HG03442 (cell line): ENCODE data around the gene P2RX7.
"Not testable (repeated sequence)": the region's sequence is repeated elsewhere in the genome, so short reads cannot be mapped to it uniquely, and the experiment has no call there.

Source experiments
- ATAC-seq: cut with Tn5 transposase; IDR thresholded peaks from one replicate; pipeline ENCODE4 v1.9.1; 2021; ENCODE audit warnings: mild to moderate bottlenecking, moderate library complexity; ENCODE audit not compliant: unreplicated experiment

P2RX7 gene

DNA sequence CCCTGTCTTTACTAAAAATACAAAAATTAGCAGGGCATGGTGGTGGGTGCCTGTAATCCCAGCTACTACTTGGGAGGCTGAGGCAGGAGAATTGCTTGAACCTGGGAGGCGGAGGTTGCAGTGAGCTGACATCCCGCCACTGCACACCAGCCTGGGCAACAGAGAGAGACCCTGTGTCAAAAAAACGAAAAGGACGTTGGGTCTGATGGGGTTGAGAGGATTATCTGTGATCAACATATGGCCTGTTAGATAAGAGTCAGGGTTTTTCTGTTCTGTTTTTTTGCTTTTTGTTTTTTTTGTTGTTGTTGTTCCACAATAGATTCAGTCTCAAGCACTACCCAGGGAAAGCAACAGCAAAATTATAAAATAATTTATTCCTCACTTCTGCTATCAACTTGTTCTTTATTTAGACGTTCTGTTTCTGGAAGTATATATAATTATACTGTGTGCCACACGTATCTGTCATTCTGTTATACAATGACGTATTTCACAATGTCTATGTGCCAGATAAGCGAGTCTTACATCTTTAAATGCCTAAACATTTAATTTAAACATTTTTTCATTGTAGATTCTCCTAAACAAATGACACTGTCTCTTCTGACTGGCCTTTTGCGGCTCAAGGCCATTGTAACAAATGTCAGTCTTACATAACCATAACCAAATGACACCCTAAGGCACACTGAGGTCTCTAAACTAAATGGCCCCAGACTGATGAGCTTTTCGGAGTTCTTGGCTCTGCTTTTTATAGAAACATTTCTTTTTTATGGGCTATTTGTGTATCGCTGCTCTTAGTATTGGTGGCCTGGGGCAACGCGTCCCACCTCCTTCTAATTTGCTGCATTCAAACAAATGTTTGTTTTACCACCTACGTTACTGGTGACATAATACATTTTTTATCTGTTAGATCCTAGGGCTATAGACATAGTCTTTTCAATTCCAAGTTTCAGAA lies 70.0 kb downstream of the P2RX7 start:
- ATAC-seq, result no peak

DNA sequence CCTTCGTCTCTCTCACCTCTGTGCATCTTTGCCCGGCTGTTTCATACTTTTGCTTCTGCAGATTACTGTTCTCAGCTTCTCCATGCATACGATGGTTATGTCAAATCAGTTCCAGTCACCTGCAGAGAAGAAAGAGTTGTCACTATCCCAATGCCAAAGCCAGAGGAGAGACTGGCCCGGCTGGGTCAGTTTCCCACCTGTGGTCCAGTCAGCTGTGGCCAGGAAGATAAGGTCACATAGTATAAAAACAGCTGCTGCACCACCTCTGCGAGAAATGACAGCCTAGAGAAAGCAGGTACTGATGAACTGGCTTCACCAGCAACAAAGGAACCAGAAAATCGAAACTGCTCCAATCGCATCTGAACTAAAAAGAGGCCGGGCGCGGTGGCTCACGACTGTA lies 70.8 kb downstream of the P2RX7 start:
- ATAC-seq, result no peak

DNA sequence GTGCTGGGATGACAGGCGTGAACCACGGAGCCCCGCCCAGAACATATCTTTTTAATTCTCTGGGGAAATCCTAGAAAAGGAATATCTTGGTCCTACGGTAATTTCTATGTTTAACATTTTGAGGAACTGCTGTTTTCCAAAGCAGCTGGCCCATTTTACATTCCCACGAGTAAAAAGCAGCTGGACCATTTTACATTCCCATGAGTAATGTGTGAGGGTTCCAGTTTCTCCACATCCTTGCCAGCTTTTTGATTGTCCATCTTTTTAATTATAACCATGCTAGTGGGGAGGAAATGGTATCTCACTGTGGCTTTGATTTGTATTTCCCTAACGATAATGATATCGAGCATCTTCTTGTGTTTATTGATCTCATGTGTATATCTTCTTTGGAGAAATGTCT lies 72.8 kb downstream of the P2RX7 start:
- ATAC-seq, result no peak

DNA sequence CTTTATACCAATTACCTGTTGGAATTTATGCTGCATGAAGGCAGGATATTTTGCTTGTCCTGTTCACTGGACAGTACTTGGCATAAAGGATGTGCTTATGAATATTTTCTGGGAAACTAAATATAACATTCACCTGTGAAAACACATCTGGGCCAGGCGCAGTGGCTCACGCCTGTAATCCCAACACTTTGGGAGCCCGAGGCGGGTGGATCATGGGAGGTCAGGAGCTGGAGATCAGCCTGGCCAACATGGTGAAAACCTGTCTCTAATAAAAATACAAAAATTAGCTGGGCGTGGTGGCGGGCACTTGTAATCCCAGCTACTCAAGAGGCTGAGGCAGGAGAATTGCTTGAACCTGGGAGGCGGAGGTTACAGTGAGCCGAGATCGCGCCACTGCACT lies 75.9 kb downstream of the P2RX7 start:
- ATAC-seq, result not testable (repeated sequence)

DNA sequence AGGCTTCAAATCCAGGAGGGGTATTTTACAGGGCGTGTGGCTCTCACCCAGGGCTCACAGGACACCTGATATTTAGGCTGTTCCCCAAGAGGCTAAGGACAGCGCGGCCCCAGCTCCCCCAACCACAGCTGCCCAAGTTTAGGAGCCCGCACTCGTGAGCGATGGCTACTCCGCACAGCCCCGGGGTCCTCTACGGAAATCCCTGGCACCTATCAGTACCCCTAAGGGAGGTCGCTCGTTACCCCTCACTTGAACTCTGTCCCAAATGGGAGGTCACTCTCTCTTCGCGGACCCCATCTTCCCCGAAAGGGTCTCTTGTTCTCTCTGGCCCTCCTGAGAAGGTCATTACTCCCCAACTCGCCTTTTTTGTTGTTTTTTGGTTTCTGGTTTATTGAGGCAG lies 76.5 kb downstream of the P2RX7 start:
- ATAC-seq, result no peak

DNA sequence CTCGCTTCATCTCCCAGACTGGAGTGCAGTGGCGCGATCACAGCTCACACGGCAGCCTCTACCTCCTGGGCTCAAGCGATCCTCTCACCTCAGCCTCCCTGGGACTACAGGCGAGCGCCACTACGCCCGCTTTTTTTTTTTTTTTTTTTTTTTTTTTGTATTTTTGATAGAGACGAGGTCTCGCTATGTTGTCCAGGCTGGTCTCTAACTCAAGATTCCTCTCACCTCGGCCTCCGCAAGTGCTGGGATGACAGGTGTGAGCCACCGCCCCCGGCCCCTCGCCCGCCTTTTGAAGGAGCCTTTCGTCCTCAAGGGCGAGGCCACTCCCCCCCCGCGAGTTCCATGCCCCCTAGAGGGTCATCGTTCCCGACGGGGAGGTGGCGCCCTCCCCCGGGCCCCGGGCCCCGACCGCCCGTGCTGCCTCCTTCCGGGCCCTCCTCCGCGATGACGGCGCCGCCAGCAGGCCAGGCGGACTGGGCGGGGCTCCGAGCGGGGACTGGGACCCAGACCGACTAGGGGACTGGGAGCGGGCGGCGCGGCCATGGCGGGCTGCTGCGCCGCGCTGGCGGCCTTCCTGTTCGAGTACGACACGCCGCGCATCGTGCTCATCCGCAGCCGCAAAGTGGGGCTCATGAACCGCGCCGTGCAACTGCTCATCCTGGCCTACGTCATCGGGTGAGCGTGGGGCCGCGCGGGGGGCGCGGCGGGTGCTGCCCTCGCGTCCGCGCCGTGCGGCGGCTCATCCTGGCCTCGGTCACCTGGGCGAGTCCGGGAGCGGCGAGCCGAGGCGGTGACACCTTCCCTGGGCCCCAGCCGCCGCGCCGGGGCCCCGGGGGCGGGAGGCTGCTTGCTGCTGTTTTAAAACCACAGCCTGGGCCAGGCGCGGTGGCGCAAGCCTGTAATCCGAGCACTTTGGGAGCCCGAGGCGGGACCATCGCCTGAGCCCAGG lies 77.2 kb downstream of the P2RX7 start, which contains the start of gene P2RX4:
TSS of gene P2RX4 (plus strand) at position 506 of the 949 bp plus-strand sequence. CDS start at position 542, 36 bp downstream.
- peak; percentile 75 for ATAC-seq

DNA sequence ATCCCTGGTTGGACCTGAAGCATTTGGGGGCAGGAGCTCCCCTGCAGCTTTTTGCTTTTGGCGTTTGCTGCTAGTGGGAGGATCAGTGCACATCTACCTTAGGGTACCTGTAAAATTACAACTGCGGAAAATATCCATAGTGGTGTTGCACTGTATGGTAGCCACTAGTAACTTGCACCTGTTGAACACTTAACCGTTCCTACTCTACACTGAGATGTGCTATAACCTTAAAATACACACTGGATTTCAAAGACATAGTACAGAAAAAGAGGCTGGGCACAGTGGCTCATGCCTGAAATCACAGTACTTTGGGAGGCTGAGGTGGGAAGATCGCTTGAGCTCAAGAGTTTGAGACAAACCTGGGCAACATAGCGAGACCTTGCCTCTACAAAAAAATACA lies 80.2 kb downstream of the P2RX7 start:
- no peak for ATAC-seq

DNA sequence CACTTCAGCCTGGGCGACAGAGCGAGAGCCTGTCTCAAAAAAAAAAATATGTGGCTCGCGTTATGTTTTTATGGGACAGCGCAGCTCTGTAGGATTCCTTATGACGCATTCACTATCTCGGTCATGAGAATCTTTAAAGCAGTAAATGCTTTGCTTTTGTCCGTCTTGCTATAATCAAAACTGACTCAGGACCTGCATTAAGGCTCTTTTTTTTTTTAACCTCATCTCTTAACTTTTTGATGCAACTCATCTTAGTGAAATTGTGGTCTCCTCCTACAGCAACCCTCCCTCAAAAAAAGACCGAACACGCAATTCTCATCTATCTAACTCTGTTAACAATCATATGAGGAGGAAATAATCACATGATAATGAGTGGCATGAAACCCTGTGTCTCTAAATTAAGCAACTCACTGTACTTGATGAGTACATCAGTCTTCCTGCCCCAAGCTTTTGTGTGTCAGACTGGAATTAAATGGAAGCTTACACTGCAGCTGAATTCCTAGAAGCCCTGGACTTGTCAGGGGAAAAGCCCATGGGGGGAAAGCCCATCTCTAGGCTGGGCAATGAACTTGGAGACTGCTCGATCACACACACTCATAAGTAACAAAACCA lies 81.6 kb downstream of the P2RX7 start:
- ATAC-seq, result no peak

DNA sequence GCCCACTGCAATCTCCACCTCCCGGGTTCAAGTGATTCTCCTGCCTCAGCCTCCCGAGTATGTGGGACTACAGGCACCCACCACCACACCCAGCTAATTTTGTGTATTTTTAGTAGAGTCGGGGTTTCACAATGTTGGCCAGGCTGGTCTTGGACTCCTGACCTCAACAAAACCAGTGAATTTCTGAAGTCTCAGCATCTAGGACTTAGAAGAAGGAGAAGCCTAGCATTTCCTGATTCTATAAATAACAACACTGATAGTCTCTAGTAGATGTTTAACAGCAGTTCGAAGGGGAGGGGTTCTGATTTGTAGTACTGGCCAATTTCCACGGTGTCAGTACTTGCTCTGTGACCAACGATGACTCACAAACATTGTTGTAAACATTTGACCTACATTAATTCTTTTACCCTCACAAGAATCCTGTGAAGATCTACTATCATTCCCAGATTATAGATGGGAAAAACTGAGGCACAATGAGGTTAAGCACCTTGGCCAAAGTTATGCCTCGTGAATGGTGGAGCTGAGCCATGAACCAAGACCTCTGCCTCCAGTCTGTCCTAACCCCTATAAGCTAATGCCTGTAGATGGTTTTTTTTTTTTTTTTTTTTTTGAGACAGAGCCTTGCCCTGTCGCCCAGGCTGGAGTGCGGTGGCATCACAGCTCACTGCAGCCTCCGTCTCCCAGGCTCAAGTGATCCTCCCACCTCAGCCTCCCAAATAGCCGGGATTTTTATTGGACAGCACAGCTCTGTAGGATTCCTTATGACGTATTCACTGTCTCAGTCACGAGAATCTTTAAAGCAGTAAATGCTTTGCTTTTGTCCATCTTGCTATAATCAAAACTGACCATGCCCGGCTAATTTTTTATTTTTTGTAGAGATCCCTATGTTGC lies 82.4 kb downstream of the P2RX7 start:
- ATAC-seq, result no peak

DNA sequence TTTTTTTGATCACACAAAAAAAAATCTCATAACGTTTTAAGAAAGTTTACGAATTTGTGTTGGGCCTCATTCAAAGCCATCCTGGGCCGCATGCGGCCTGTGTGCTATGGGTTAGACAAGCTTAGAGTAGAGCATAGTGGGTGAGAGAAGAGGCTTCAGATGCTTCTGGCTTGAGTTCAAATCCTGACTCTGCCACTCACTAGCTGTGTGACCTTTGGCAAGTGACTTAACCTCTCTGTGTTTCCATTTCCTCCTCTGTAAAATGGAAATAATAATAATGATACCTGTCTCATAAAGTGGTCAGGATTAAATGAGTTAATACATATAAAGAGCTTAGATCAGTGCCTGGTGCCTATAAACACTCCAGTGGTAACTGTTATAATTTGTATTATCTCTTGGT lies 83.4 kb downstream of the P2RX7 start:
- ATAC-seq, result no peak

DNA sequence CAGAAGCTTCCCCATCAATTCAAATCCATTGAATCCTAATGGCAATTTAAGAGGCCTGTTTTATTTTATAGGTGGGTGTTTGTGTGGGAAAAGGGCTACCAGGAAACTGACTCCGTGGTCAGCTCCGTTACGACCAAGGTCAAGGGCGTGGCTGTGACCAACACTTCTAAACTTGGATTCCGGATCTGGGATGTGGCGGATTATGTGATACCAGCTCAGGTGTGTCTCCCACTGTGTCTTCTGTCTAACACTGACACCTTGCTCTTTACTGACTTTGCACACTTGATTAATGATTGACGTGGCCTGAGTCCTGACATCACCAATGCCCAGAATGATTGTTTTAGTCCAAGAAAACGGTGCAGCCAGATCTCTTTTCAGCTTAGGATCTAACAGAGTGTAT lies 84.4 kb downstream of the P2RX7 start:
- ATAC-seq, result no peak

DNA sequence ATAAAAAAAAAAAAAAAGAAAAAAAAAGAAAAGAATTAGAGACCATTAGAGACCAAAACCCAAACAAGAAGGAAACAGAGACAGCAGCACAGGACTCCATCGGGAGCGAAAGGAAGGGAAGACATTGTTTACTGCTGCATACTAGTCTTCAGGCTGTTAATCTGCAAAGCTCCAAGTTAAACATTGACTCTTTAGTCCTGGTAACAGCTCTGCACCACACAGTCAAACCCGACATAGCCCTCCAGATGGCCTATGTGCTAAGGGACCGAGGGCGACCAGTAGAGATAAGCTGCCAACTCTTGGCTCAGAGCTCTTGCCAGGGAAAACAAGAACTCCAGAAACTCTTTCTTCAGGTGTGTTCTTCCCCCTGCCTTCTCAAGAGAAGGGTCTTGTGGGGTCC lies 85.1 kb downstream of the P2RX7 start:
- ATAC-seq, result no peak

DNA sequence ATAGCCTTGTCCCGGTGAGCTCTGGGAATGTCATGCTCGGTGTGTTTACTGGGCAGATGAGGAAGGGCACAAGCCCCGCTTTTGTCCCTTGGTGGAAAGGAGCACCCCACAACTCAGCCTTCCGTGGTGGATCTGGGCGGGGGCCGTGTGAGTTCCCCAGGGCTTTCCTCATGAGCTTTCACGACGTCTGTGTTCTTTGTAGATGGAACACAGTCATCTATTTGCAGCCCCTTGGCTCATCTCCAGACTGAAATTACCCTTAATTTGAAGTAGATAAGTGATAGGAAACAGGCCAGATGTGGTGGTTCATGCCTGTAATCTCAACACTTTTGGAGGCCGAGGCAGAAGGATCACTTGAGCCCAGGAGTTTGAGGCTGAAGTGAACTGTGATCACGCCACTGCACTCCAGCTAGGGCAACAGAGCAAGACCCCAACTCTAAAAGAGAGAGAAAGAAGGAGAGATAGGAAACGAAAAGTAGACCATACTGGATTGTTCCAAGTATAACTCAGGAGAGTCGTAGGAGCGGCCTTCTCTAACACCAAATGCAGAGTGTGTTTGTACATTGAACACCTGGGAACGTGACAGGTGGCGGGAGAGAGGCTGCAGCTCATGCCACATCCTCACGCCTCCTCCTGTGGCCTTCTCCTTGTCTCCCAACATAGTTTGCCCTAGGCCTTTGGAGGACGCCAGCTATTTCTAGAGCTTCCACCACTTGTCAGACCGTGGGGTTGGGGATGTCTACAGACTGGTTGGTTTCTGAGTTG lies 86.1 kb downstream of the P2RX7 start:
- ATAC-seq, result no peak

DNA sequence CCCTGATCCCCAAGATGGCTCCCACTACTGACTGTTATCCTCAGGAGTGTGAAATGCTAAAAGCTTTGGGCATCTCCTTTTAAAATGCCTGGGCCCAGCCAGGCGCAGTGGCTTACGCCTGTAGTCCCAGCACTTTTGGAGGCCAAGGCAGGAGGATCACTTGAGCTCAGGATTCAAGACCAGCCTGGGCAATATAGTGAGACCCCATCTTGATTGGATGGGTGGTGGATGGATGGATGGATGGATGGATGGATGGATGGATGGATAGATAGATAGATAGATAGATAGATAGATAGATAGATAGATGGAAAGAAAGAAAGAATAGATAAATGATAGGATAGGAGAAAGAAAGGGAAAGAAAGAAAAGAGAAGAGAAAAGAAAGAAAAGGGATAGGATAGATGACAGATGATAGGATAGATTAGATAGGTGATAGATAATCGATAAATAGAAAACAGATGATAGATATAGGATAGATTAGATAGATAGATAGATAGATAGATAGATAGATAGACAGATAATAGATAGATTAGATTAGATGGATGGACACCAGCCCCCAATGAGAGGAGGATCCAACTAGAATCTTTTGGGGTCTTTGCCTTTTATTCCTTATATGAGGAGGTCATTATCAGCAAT lies 86.8 kb downstream of the P2RX7 start:
- ATAC-seq, result no peak

DNA sequence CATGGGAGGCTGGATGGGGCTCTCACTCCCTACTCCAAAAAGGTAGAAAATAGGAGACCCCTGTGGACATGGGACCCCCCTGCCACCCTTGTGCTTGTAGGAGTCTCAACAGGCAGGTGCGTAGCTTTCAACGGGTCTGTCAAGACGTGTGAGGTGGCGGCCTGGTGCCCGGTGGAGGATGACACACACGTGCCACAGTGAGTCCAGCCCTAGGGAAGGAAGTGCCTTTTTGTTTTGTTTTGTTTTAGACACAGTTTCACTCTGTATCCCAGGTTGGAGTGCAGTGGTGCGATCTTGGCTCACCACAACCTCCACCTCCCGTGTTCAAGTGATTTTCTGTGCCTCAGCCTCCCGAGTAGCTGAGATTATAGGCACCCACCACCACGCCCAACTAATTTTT lies 90.2 kb downstream of the P2RX7 start:
- ATAC-seq, result no peak

DNA sequence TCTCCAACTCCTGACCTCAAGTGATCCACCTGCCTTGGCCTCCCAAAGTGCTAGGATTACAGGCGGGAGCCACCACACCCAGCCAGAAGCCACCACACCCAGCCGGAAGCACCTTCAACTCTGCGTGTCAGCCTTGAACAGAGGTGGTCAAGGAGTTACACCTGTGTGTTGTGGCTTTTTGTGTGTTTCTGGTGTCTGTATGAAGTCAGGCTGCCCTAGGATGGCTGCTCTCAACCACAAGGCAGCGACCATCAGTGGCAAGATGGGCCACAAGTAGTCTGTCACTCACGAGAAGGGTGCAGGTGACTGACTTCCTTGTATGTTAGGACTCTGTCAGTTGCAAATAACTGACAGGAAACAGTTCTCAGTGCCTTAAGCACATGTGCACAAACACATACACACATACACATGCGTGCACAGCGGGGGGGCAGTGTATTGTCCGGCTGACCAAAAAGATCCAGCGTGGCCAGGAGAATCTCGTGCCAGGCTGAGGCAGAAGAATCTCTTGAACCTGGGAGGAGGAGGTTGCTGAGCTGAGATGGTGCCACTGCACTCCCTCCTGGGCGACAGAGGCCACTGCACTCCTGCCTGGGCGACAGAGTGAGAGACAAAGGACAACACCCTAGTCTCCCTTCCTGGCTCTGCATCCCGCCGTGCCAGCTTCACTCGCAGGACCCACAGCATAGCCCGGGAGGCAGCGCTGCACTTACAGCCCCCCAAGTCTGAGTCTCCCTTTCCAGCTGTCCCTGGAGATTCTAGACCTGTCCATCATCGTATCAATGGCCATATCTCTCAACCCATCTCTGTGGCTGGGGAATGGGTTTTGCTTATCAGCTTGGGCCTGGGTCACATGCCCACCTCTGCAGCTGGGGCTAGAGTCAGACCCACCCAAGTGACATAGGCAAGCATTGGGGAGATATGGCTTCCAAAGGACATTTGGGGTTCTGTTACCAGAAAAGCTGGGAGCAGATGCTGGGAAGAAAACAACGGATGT lies 90.9 kb downstream of the P2RX7 start:
- ATAC-seq, result no peak

DNA sequence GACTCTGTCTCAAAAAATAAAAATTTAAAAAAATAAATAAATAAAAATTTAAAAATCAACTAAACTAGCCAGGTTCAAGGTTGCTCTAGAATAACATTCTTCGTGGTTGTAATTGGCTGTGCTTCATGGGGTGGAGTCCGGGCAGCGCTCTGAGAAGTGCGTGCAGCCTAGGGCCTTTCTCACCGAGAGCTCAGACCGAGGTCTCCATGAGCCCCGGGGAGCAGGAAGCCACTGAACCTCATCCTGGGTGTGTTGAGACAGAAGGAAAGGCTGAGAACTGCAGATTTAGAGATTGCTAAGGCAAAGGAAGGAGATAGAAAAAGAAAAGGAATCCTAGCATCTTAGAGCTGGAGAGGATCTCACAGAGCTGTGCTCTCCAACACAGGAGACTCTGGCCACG lies 91.9 kb downstream of the P2RX7 start:
- no peak for ATAC-seq

DNA sequence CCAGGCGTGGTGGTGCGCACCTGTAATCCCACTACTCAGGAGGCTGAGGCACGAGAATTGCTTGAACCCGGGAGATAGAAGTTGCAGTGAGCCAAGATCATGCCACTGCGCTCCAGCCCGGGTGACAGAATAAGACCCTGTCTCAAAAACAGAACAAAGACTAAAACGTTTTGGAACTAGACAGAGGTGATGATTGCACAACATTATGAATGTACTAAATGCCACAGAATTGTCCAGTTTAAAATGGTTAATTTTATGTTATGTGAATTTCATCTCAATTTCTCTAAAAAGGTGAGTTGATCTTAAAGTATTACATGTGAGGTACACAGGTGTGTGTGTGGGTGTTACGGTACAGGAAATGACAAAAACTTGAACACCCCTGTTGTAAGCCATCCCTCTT lies 93.7 kb downstream of the P2RX7 start:
- ATAC-seq, result no peak
